ENCODE results near the gene LRP10. TPM values are rescaled to one million over a fixed set of nuclear protein-coding genes. Genes with fewer than 3 reads are reported as not detected.

The LRP10 gene
- total and polyA plus RNA-seq, 12 donors = 10.3 to 101 (median 48.0) TPM

- Histone ChIP-seq H3K27ac (no peak overlapping the region), H3K4me3 (no peak overlapping the region), H3K9me3 (no peaks in the 10 kb centered on the region), H3K36me3 (peaks cover 0 to 9% (median 0%) of the 10 kb centered on the region in 9 donors), H3K4me1 (peaks cover 0 to 23% (median 7%) of the 10 kb centered on the region in 9 donors), H3K27me3 (peaks cover 0 to 10% (median 0%) of the 10 kb centered on the region in 7 donors)
- no peak for TF ChIP-seq CTCF (IDR thresholded peaks at IDR 0.05)
- intact Hi-C loops (cut with DNase I) = no loop called here
- ATAC-seq (no peak), DNase-seq (no peak)
- WGBS, 2 donors = 91 to 97% methylated on average over 1 of the region's 1 CpG
Measured at GRCh38 chr14:22890416-22890815, 18.9 kb downstream of the LRP10 start.

- no peak overlapping the region for H3K27ac ChIP-seq
- intact Hi-C loops (cut with DNase I) = no loop called here
- H3K36me3 ChIP-seq = peaks cover 0 to 10% (median 0%) of the 10 kb centered on the region in 9 donors
- no peaks in the 10 kb centered on the region for H3K9me3 ChIP-seq
- no peak for TF ChIP-seq CTCF (IDR thresholded peaks at IDR 0.05)
- ATAC-seq (no peak), DNase-seq (no peak)
- H3K4me3 ChIP-seq = no peak overlapping the region
- peaks cover 0 to 11% (median 2%) of the 10 kb centered on the region in 9 donors for H3K4me1 ChIP-seq
- WGBS, 2 donors = 82 to 84% methylated on average over 7 of the region's 7 CpGs
- peaks cover 0 to under 1% (median 0%) of the 10 kb centered on the region in 7 donors for H3K27me3 ChIP-seq
Measured at GRCh38 chr14:22892488-22892887, 20.9 kb downstream of the LRP10 start.

DNA sequence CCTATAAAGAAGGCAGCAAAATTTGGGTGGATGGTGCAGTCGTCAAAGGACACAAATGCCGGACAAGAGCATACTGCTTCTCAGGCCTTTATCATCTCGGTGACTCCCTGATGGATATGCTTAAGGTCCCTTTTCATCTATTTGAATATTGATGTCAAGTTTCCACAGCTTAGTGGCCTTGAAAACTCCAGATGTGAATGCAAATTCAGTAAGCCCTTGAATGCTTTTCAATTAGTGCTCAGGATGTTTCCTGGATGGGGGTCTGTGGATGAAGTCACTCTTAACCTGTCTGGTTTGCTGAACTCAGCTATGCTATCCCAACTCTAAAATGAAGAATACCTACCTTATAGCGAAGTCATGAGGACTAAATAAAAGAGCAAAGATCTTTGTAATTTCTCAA lies 22.2 kb downstream of the LRP10 start:
- H3K27me3 ChIP-seq = no peaks in the 10 kb centered on the region
- peaks cover 0 to 16% (median 0%) of the 10 kb centered on the region in 9 donors for H3K36me3 ChIP-seq
- H3K4me1 ChIP-seq = peaks cover 0 to 13% (median 0%) of the 10 kb centered on the region in 9 donors
- DNase-seq (no peak), ATAC-seq (no peak)
- H3K27ac ChIP-seq = no peak overlapping the region
- H3K9me3 ChIP-seq = no peaks in the 10 kb centered on the region
- 93% methylated on average over 4 of the region's 4 CpGs for WGBS, 2 donors
- H3K4me3 ChIP-seq = no peak overlapping the region
- intact Hi-C loops (cut with DNase I) = no loop called here
- no peak for TF ChIP-seq CTCF (IDR thresholded peaks at IDR 0.05)

DNA sequence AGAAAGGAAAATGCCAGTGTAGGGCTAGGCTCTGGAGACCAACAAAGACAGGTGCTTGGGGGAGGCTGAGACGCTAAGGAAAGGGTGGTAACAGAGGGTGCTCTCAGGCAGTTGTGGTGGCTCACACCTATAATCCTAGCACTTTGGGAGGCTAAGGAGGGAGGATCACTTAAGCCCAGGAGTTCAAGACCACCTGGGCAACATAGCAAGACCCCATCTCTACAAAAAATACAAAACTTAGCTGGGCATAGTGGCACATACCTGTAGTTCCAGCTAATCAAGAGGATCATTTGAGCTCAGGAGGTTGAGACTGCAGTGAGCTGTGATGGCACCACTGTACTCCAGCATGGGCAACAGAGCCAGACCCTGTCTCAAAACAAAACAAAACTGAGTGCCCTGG lies 23.9 kb downstream of the LRP10 start:
- intact Hi-C loops (cut with DNase I) = no loop called here
- H3K9me3 ChIP-seq = no peaks in the 10 kb centered on the region
- H3K27me3 ChIP-seq = no peaks in the 10 kb centered on the region
- no peak overlapping the region for H3K27ac ChIP-seq
- peaks cover 0 to 28% (median 0%) of the 10 kb centered on the region in 9 donors for H3K36me3 ChIP-seq
- no peak for ATAC-seq
- 98 to 100% methylated on average over 1 of the region's 1 CpG for WGBS, 2 donors
- no peak for DNase-seq
- no peak overlapping the region for H3K4me3 ChIP-seq
- peaks cover 0 to 15% (median 0%) of the 10 kb centered on the region in 9 donors for H3K4me1 ChIP-seq
- no peak for TF ChIP-seq CTCF (IDR thresholded peaks at IDR 0.05)

Measured in heart right ventricle (tissue), 16 donors.